Fibroblast of lung (primary cell): Measurements from ENCODE around the gene CLCNKB. TPM values are rescaled to one million over a fixed set of nuclear protein-coding genes. Genes with fewer than 3 reads are reported as not detected.
"Not testable (repeated sequence)": the region's sequence is repeated elsewhere in the genome, so short reads cannot be mapped to it uniquely, and the experiment has no call there.

Experiments used
- DNase-seq, 2 donors: peaks; one replicate each; pipeline versions ENCODE4 v3.0.0 to v3.0.0-alpha.2; 2010; ENCODE audit warnings: low read depth in 2 of 2
- H2AFZ ChIP-seq: 2 replicates; pipeline ENCODE4 v1.5.1; 2012; ENCODE audit warnings: low read length, control low read depth, inconsistent platforms
- H3K27ac ChIP-seq: 2 replicates; pipeline ENCODE4 v1.5.1; 2011; ENCODE audit warnings: low read length, control low read depth; ENCODE audit not compliant: insufficient read depth
- H3K27me3 ChIP-seq: 2 replicates; pipeline ENCODE4 v1.5.1; 2011; ENCODE audit warnings: mild to moderate bottlenecking, low read length; ENCODE audit not compliant: control insufficient read depth, insufficient read depth
- H3K36me3 ChIP-seq: 2 replicates; pipeline ENCODE4 v1.5.1; 2011; ENCODE audit warnings: low read length; ENCODE audit not compliant: control insufficient read depth, insufficient read depth
- H3K4me1 ChIP-seq: 2 replicates; pipeline ENCODE4 v1.5.1; 2011; ENCODE audit warnings: low read length; ENCODE audit not compliant: control insufficient read depth, insufficient read depth; ENCODE audit errors: extremely low read depth
- H3K4me2 ChIP-seq: 2 replicates; pipeline ENCODE4 v1.5.1; 2011; ENCODE audit warnings: low read length, control low read depth; ENCODE audit not compliant: insufficient read depth; ENCODE audit errors: extremely low read depth
- H3K4me3 ChIP-seq, 4 experiments: fragments of 200-600 bp in 1 of 4; sonication (generic) in 1 of 4; replicated peaks in 1 of 4; 2 replicates each; pipeline ENCODE4 v1.5.1; 2011 to 2016; ENCODE audit warnings: low read length in 4 of 4, low read depth in 3 of 4, mild to moderate bottlenecking in 3 of 4, control low read depth in 2 of 4, inconsistent platforms in 1 of 4, mixed read lengths in 1 of 4; ENCODE audit not compliant: insufficient read depth in 1 of 4; ENCODE audit errors: control extremely low read depth in 1 of 4
- H3K79me2 ChIP-seq: 2 replicates; pipeline ENCODE4 v1.5.1; 2012; ENCODE audit warnings: mild to moderate bottlenecking, low read length, inconsistent platforms; ENCODE audit not compliant: control insufficient read depth, insufficient read depth
- H3K9ac ChIP-seq: 2 replicates; pipeline ENCODE4 v1.5.1; 2011; ENCODE audit warnings: mild to moderate bottlenecking, low read length, control low read depth; ENCODE audit not compliant: insufficient read depth
- H3K9me3 ChIP-seq: 2 replicates; pipeline ENCODE4 v1.5.1; 2012; ENCODE audit warnings: low read depth, low read length; ENCODE audit not compliant: control insufficient read depth, insufficient read depth
- H4K20me1 ChIP-seq: 2 replicates; pipeline ENCODE4 v1.5.1; 2011; ENCODE audit warnings: low read length; ENCODE audit not compliant: control insufficient read depth, insufficient read depth; ENCODE audit errors: extremely low read depth
- EZH2 ChIP-seq: IDR thresholded peaks from 2 replicates; pipeline ENCODE4 v1.5.1; 2012; ENCODE audit warnings: low read length, control low read depth, mild to moderate bottlenecking; ENCODE audit errors: missing control alignments
- polyA plus RNA-seq, 2 donors: library from polyadenylated mRNA; depleted of rRNA in 1 of 2; stranded (reverse) in 1 of 2; unstranded in 1 of 2; fragments of >200 nt; gene quantifications; 2 replicates each; pipeline ENCODE4 v1.2.1, GENCODE V29; 2011 to 2012; ENCODE audit warnings: missing spikeins in 1 of 2
- total RNA-seq: library from RNA; depleted of rRNA; stranded (reverse); fragments of >200 nt; gene quantifications from 2 replicates; pipeline ENCODE4 v1.2.1, GENCODE V29; 2014
- TF ChIP-seq, protein P1 (sequence below), 2 donors: IDR thresholded peaks in 1 of 2; conservative IDR thresholded peaks in 1 of 2; 1 replicate in 1 of 2; 2 replicates in 1 of 2; pipeline ENCODE4 v1.5.1; 2011 to 2012; ENCODE audit warnings: low read length in 2 of 2, control low read depth in 1 of 2, inconsistent platforms in 1 of 2, low read depth in 1 of 2, mild to moderate bottlenecking in 1 of 2

CLCNKB gene
- total and polyA plus RNA-seq, 2 donors (not counting 1 experiment from before 2014, with no cell fraction given), result 0.09 to 0.33 TPM

DNA sequence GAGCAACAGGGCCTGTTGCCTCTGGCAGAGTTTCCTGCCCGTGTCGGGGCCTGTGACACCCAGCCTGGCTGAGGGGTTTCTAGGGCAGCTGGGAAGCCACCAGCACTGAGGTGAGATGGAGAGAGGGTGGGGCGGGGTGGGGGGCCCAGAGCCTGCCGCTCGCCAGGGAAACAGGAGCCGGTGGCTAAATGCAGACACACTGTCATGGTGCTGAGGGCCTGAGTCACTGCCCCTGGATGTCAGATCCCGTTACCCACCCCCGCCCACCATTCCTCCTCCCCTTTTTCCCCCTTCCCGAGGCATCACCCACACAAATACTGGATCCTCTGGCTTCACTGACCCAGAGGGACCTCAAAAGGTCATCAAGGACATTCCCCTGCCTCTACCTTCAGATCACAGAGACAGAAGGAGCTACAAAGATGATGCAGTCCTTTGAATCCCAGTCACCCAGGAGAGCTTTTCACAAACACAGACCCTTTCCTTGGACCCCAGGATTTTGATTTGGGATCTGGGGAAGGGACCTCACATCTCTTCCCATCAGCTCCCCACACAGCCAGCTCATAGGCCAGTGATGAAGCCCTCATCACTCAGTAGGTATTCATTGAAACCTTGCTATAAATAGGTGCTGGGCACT is 23.8 kb upstream of the CLCNKB start:
- TF ChIP-seq, protein P1, sequence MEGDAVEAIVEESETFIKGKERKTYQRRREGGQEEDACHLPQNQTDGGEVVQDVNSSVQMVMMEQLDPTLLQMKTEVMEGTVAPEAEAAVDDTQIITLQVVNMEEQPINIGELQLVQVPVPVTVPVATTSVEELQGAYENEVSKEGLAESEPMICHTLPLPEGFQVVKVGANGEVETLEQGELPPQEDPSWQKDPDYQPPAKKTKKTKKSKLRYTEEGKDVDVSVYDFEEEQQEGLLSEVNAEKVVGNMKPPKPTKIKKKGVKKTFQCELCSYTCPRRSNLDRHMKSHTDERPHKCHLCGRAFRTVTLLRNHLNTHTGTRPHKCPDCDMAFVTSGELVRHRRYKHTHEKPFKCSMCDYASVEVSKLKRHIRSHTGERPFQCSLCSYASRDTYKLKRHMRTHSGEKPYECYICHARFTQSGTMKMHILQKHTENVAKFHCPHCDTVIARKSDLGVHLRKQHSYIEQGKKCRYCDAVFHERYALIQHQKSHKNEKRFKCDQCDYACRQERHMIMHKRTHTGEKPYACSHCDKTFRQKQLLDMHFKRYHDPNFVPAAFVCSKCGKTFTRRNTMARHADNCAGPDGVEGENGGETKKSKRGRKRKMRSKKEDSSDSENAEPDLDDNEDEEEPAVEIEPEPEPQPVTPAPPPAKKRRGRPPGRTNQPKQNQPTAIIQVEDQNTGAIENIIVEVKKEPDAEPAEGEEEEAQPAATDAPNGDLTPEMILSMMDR (conservative IDR thresholded peaks at IDR 0.05 in 1 of 2, IDR thresholded peaks at IDR 0.05 in 1 of 2; ENCODE audit: low read depth in 1 of 2, low read length in 2 of 2), result no peak
- no peak for TF ChIP-seq EZH2
- Histone ChIP-seq H3K27me3 (no peaks in the 10 kb centered on the region), H3K9me3 (no peaks in the 10 kb centered on the region), H4K20me1 (no peaks in the 10 kb centered on the region), H3K27ac (peak overlapping the region; percentile 81), H2AFZ (no peak overlapping the region), H3K4me1 (peaks cover 28% of the 10 kb centered on the region), H3K4me2 (no peak overlapping the region), H3K79me2 (no peaks in the 10 kb centered on the region), H3K9ac (no peak overlapping the region), H3K36me3 (no peaks in the 10 kb centered on the region), H3K4me3 (no peak overlapping the region)
- peak in 1 of 2 donors; percentile 59 for DNase-seq

- H4K20me1 ChIP-seq, result no peaks in the 10 kb centered on the region
- no peak for TF ChIP-seq EZH2
- TF ChIP-seq, protein P1 (conservative IDR thresholded peaks at IDR 0.05 in 1 of 2, IDR thresholded peaks at IDR 0.05 in 1 of 2; ENCODE audit: low read depth in 1 of 2, low read length in 2 of 2), result no peak
- H3K9me3 ChIP-seq, result no peaks in the 10 kb centered on the region
- no peaks in the 10 kb centered on the region for H3K36me3 ChIP-seq
- no peak overlapping the region for H2AFZ ChIP-seq
- H3K4me3 ChIP-seq, result no peak overlapping the region
- no peak for DNase-seq
- H3K27ac ChIP-seq, result no peak overlapping the region
- H3K9ac ChIP-seq, result no peak overlapping the region
- no peak overlapping the region for H3K4me2 ChIP-seq
- no peaks in the 10 kb centered on the region for H3K27me3 ChIP-seq
- peaks cover 28% of the 10 kb centered on the region for H3K4me1 ChIP-seq
- H3K79me2 ChIP-seq, result no peaks in the 10 kb centered on the region
Observed at GRCh38 chr1:16020325-16020724, 23.3 kb upstream of the CLCNKB start.

DNA sequence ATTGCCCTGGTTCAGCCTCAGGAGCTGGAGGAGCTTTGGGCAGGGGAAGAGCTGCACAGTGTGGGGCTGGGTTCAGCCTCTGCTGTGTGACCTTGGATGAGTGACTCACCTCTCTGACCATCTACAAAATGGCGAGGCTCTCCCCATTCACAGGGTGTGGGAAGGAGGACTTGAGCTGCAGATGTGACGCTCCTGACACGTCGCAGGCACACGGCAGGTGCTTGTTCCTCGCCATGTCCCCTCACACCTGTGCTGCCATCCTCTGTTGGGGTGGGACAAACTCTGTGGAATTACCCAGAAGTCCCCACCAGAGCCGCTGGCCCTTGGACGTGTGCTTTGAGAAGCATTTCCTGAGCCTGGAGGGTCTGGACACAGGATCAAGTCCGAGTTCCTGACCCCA is 22.7 kb upstream of the CLCNKB start:
- not testable (repeated sequence) for H3K9me3 ChIP-seq, H3K36me3 ChIP-seq, H3K9ac ChIP-seq, H3K79me2 ChIP-seq, H3K27ac ChIP-seq, H4K20me1 ChIP-seq, H3K27me3 ChIP-seq, H3K4me3 ChIP-seq, DNase-seq, H3K4me2 ChIP-seq, H2AFZ ChIP-seq
- H3K4me1 ChIP-seq, result peaks cover 28% of the 10 kb centered on the region
